Fibroblast of skin of right quadriceps (primary cell): Measurements from ENCODE around the gene GTF2F1.
"Not testable (repeated sequence)": the region's sequence is repeated elsewhere in the genome, so short reads cannot be mapped to it uniquely, and the experiment has no call there.

Experiments
- DNase-seq: peaks from one replicate; pipeline ENCODE4 v3.0.0-alpha.2; 2013

The GTF2F1 gene

DNA sequence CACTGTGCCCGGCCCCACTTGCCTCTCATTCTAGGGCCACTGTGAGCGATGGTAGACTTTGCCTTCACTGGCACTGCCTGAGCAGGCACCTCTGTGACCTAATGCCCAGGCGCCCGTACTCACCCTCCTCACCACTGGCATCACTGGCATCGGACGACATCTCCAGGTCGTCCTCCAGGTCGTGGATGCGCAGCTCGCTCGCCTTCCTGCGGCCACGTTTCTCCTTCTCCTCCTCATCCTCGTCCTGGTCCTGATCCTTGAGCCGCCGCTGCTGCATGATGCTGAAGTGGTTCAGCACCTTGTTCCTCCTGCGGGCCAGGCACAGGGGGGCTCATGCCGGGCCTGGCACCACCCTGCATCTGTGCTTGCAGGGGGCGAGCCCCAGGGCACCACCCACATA is 9.8 kb downstream of the GTF2F1 start:
- no peak for DNase-seq

DNA sequence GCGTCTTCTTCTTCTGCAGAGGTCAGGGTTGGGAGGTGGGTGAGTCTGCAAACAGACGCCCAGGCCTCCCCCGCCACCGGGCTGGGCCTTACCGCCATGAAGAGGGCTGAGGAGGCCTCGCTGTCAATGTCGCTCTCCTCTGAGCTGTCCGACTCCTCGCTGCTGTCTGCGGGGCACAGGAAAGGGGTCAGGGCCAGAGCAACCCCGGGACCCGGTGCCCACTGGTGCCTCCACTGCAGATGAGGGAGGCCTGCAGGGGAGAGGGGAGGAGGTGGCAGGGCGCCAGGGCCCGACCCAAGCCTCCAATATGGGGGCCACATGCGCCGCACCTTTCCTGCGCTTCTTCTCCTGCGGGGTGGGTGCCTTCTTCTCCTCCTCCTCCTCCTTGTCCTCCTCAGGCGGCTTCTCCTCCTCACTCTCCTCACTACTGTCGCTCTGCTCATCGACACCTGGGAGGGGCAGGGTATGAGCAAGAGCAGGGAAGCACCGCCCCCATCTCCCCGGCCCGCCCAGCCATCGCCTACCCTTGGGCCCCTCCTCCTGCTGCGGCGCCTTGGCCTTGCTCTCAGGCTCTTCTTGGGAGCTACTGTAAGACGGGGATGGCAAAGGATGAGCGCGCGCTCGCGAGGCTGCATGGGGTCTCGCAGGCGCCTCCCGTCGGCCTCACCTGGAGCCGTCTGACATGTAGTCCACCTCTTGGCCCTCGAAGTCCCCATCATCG is 11.8 kb downstream of the GTF2F1 start:
- DNase-seq: no peak

DNA sequence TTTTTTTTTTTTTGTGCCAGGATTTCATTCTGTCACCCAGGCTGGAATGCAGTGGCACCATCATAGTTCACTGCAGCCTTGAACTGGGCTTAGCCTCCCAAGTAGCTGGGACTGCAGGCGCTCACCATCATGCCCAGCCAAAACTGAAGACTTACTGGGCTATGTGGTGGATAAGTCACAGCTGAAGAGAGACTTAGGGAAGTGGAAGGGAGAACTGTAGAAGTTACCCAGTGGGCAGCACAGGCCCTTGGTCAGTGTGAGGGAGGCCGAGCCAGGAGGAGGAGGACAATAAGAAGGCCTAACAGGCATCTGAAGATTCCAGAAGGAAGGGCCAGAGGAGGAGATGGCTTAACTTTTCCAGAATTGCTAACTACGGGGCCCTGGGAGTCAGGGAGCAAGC is 13.2 kb downstream of the GTF2F1 start:
- DNase-seq: no peak

DNA sequence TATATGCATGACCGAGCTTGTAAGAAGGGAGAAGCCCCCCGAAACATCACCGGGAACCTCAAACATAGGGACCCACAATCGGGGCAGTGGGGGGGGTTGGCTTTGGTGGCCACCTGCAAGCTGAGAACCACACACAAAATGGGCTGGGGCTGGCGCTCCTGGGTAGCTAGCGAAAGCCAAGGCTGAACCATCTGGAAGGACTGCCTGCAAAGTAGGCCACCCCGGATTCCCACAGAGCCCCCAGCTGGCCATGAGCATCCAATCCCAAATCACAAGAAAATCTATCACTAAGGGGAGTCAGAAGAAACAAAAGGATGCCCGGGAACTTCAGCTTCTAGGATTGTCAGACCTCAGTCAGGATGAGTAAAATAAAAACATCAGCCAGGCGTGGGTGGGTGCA is 14.5 kb downstream of the GTF2F1 start:
- no peak for DNase-seq

DNA sequence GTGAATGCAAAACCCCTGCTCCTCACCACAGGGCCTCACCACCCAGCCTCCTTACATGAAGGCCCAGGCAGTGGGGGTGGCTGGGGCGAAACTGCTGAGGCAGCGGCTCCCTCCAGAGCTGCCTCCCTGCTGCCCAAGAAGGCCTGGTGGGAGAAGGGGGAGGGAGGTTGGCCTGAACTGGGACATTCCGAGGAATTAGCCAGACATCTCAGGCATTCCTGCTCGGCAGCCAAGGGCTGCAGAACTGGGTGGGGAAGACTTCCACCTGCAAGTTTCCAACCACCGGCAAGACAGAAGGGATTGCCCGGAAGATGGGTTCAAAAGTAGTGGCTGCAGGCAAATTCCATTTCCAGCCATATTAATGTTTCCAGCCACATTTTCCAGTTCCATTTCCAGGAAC is 14.9 kb downstream of the GTF2F1 start:
- peak; percentile 73 for DNase-seq

DNA sequence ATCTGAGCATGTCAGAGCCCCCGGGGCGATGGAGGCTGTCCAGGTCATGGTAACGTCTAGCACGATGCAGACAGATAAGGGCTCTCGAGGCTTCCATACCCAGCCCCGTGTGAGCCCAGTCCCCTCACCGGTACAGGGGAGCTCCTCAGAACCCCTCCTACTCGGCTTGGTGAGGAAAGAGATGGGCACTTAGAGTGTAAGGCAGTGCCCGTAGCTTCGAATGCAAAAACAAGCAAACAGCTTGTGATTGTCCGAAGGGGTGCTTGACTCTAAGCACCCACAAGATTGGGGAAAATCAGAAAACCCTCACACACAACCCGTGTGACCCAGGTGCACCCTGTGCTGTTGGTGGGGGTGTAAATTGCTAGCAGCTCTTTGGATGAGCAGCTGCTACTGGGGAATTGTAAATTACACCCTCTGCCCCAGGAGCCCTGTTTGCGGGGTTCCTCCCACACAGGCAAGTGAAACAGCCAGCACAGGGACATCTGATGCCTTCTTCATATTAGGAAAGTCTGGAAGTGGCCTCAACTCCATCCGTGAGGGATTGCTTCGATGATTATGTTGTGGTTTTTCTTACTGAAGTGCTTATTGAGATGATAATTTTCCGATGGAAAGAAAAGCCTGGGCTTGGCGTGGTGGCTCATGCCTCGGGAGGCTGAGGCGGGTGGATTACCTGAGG is 16.3 kb downstream of the GTF2F1 start:
- DNase-seq: no peak

DNA sequence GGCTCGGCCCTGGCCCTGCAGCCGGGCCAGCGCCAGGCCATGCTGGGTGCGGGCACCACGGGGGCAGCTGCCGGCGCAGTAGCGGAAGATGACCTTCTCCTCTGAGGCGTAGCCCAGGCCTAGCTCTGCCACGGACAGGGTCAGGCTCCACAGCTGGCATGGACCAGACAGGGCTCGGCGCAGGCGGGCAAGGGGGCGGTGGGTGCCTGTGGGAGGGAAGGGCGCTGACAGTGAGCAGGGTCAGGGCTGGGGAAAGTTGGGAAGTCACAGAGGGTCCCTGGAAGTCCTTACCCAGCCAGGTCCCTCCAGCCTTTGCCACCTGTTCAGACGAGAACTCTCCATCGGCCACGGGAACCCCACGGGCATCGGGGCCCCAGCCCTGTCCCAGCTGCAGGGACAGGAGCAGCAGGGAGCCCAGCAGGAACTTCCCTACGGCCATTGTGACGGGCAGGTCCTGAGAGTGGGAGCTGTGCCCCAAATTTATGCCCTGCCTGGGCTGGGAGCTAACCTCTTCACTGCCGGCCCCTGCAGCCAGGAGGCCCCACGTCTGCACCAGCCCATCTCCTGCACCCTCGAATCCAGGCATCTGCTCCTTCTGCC is 17.5 kb downstream of the GTF2F1 start, which contains the start of gene PSPN:
TSS of gene PSPN (minus strand) at position 523 of the 600 bp plus-strand sequence. CDS start at position 439, 84 bp downstream.
- DNase-seq: no peak

DNA sequence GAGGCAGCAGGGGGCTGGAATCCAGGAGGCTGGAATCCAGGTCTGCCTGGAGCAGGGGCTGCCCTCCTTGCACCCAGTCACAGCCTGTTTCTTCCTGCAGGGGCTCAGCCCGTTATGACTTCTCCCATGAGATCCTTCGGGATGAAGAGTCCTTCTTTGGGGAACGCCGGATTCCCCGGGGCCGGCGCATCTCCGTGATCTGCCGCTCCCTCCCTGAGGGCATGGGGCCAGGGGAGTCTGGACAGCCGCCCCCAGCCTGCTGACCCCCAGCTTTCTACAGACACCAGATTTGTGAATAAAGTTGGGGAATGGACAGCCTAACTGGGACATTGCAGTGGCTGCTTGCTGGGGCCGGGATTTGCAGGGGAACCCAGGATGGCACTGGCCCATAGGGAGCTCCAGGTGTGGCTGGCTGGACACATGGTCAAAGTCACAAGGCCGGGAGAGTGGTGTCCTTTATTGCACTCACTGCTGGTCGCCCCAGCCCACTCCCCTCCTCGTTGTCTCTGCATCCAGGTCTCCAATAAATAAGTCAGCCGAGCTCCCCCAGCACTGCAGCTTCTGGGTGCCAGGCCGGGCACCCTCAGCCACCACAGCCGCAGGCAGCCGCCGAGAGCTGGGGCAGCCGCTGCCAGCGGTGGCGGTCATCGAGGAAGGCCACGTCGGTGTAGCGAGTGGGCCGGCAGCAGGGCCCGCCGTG is 18.1 kb downstream of the GTF2F1 start:
- no peak for DNase-seq

DNA sequence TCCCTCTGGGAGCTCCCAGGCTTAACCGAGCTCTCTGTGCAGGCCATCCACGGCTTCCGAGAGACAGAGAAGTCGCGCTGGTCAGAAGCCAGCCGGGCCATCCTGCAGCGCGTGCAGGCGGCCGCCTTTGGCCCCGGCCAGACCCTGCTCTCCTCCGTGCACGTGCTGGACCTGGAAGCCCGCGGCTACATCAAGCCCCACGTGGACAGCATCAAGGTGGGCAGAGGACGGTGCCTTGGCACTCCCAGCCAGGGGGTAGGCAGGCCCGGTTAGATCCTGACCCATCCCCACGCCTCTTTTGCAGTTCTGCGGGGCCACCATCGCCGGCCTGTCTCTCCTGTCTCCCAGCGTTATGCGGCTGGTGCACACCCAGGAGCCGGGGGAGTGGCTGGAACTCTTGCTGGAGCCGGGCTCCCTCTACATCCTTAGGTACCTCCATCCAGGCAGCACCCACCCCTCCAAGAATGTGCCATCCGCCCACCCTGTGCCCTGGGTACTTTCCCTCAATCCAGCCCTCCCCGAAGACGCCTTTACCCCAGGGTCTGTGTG is 18.7 kb downstream of the GTF2F1 start:
- DNase-seq: no peak

DNA sequence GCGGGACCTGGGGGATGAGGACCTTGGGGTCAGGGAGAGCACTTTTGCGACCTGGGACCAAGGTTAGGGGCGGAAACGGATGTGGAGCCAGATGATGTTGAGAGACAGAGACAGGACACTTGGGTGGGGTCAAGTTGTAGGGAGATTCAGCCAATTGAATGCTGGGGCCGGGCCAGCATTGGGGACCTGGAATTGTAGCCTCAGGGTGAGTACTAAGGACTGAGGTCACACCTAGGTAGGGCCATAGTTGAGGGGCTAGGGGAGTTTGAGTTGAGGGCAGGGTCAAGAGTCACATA is 19.2 kb downstream of the GTF2F1 start:
- DNase-seq: no peak

DNA sequence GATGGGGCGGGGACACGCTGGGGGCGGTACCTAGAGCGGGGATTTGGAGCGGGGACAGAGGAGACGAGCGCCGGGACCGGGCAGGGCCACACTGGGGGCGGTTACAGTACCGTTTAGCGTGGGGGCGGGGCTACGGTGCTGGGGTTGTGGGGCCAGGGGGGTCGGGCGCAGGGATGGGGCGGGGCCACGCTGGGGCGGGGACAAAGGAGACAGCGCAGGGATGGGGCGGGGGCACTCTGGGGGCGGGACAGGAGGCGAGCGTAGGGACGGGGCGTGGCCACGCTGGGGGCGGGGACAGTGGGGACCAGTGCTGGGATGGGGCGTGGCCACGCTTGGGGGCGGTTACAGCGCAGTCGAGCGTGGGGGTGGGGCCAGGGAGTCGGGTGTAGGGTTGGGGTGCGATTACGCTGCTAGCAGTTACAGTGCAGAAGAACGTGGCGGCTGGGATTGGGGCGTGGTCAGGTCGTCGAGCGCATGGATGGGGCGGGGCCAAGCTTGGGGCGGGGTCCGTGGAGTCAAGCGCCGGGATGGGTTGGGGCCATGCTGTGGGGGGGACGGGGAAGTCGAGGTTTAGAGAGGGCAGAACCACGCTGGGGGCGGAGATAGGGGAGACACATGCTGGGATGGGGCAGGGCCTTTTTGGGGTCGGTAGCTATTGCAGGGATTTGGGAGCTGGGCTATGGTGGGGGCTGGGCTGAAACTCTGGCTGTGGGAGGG is 19.7 kb downstream of the GTF2F1 start:
- peak; percentile 98 for DNase-seq

DNA sequence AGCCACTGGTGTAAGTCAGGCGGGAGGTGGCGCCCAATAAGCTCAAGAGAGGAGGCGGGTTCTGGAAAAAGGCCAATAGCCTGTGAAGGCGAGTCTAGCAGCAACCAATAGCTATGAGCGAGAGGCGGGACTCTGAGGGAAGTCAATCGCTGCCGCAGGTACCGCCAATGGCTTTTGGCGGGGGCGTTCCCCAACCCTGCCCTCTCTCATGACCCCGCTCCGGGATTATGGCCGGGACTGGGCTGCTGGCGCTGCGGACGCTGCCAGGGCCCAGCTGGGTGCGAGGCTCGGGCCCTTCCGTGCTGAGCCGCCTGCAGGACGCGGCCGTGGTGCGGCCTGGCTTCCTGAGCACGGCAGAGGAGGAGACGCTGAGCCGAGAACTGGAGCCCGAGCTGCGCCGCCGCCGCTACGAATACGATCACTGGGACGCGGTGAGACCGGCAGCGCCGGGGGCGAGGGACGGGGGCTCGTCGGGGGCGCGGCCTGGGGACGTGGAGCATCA is 20.3 kb downstream of the GTF2F1 start, which contains the start of gene ALKBH7:
TSS of gene ALKBH7 (plus strand) at position 201 of the 502 bp plus-strand sequence. CDS start at position 228, 27 bp downstream.
- DNase-seq: peak; percentile 100

DNA sequence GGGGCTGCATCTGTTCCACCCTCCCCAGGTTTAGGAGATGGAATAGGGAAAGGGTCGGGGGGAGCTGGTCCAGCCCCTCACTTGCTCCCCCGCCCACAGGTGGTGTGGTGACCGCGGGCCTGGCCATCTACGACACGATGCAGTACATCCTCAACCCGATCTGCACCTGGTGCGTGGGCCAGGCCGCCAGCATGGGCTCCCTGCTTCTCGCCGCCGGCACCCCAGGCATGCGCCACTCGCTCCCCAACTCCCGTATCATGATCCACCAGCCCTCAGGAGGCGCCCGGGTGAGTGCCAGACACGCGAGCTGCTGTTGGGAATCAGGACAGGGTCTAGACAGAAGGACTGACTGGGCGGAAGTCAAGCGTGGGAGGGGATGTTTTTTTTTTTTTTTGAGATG is 28.6 kb downstream of the GTF2F1 start:
- DNase-seq: no peak

DNA sequence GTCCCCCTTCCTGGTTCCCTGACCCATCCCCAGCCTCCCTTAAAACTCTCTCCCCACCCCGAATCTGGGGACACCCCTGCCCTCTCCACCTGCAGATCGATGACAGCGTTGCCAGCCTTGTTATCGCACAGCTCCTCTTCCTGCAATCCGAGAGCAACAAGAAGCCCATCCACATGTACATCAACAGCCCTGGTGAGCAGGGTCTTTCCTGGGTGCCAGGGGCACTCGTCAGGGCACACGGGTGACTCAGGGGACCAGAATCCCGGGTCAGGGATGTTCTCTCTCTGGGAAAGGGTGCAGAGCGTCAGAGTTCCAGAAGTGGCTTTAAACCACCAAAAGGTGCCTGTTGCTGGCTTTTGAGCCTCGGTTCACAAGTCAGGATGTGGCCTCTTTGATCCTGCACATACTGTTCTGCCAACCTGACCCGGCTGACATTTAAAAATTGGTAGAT is 30.6 kb downstream of the GTF2F1 start:
- no peak for DNase-seq

DNA sequence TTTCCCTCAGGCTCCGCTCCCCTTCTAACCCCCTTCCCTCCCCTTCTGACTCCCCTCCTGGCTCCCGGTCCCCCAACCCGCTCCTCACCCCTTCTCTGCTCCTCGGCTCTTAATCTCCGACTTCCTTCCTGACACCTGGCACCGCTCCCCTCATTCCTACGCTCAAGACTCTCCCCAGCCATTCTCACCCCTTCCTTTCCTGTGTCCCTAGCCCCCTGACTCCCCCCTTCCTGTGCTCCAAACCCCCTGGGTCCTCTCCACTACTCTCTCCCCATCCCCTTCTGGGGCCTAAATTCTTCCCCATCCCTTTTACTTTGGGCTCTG is 31.0 kb downstream of the GTF2F1 start:
- DNase-seq: peak; percentile 9

DNA sequence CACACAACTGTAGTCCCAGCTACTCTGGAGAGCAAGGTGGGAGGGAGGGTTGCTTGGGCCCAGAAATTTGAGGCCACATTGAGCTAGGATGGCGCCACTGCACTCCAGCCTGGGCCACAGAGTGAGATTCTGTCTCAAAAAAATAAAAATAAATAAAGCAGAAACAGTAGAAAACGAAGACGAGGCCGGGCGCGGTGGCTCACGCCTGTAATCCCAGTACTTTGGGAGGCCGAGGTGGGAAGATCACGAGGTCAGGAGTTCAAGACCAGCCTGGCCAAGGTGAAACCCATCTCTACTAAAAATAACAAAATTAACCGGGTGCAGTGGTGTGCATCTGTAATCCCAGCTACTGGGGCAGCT is 32.1 kb downstream of the GTF2F1 start:
- not testable (repeated sequence) for DNase-seq

DNA sequence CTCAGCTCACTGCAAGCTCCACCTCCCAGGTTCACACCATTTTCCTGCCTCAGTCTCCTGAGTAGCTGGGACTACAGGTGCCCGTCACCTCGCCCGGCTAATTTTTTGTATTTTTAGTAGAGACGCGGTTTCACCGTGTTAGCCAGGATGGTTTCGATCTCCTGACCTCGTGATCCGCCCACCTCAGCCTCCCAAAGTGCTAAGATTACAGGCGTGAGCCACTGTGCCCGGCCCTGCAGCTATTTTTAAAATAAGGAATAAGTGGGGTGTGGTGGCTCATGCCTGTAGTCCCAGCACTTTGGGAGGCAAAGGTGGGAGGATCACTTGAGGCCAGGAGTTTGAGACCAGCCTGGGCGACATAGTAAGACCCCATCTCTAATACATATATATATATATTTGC is 32.5 kb downstream of the GTF2F1 start:
- not testable (repeated sequence) for DNase-seq

DNA sequence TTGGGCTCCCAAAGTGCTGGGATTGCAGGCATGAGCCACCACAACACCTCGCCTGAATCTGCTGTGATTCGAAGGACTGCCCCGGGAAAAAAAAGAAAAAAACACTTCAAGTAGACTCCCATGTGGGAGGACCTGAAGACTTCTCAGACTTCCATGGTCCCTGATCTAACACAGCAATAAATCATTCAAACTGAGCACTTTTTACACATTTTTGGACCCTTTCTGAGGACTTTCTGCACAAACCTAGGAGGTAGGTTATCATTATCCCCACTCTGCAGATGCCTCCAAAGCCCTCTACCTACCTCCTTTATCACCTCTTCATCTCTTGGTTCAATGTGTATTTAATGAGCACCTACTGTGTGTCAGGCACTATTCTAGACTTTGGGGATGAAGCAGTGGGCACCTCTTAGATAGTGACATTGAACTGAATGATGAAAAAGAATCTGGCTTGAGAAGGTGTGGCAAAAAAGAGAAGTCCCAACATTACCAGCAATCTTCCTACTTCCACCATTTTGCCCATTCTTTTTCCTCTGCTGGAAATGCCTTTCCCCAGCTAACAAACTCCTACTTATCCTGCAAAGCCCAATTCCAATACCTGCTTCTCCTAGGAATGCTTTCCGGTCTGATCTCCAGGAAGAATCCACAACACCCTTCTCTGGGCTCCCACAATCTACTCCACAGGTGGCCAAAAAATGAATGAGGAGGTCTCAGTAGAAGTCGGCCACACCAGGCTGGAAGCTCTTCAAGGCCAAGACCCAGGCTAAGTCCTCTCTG is 33.2 kb downstream of the GTF2F1 start:
- no peak for DNase-seq

DNA sequence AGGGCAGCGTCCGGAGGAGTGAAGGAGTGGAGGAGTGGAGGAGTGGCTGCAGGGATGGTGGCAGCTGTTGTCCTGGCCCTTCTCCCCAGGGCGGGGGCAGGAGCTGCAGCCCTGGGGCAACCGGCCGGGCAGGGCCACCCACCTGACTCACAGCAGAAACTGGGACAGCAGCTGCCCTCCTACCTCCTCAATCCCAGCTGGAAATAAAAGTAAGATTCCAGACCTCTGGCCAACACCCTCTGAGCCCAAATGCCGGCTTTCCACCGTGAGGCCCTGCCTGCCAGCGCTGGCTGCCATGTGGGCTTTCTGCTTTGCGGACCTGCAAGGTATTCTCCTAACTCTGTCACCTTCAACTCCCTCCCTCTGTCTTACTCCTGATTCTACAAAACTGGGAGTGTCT is 35.0 kb downstream of the GTF2F1 start:
- DNase-seq: no peak

DNA sequence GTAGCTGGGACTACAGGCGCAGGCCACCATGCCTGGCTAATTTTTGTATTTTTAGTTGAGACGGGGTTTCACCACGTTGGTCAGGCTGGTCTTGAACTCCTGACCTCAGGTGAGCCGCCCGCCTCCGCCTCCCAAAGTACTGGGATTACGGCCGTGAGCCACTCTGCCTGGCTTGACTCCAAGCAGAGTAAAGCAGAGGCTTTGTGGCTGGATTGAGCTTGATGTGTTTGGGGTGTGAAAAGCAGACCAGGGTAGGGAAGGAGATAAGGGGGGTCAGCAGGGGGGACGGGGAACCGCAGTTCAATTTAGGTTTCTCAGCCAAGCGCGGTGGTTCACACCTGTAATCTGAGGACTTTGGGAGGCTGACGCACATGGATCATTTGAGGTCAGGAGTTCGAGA is 35.8 kb downstream of the GTF2F1 start:
- DNase-seq: no peak

DNA sequence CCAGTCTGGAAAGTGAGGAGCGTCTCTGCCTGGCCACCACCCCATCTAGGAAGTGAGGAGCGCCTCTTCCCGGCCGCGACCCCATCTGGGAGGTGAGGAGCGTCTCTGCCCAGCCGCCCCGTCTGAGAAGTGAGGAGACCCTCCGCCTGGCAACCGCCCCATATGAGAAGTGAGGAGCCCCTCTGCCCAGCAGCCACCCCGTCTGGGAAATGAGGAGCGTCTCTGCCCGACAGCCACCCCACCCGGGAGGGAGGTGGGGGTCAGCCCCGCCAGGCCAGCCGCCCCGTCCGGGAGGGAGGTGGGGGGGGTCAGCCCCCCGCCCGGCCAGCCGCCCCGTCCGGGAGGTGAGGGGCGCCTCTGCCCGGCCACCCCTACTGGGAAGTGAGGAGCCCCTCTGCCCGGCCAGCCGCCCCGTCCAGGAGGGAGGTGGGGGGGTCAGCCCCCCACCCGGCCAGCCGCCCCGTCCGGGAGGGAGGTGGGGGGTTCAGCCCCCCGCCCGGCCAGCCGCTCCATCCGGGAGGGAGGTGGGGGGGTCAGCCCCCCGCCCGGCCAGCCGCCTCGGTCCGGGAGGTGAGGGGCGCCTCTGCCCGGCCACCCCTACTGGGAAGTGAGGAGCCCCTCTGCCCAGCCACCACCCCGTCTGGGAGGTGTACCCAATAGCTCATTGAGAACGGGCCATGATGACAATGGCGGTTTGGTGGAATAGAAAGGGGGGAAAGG is 37.5 kb downstream of the GTF2F1 start:
- not testable (repeated sequence) for DNase-seq
